M059J (cell line): Measurements from ENCODE around the gene TBL1XR1. TPM values are rescaled to one million over a fixed set of nuclear protein-coding genes. Genes with fewer than 3 reads are reported as not detected.
"Not testable (repeated sequence)": the region's sequence is repeated elsewhere in the genome, so short reads cannot be mapped to it uniquely, and the experiment has no call there.

ENCODE experiments used
- DNase-seq: peaks from one replicate; pipeline ENCODE4 v3.0.0-alpha.2; 2012; ENCODE audit warnings: low read depth
- total RNA-seq: library from RNA; depleted of rRNA; stranded (reverse); fragments of >200 nt; shearing (Covaris generic); gene quantifications from 2 replicates; pipeline ENCODE4 v1.2.3, GENCODE V29; 2014

TBL1XR1 gene
- total RNA-seq, 1 experiment from 2014 or later: 117 TPM

DNA sequence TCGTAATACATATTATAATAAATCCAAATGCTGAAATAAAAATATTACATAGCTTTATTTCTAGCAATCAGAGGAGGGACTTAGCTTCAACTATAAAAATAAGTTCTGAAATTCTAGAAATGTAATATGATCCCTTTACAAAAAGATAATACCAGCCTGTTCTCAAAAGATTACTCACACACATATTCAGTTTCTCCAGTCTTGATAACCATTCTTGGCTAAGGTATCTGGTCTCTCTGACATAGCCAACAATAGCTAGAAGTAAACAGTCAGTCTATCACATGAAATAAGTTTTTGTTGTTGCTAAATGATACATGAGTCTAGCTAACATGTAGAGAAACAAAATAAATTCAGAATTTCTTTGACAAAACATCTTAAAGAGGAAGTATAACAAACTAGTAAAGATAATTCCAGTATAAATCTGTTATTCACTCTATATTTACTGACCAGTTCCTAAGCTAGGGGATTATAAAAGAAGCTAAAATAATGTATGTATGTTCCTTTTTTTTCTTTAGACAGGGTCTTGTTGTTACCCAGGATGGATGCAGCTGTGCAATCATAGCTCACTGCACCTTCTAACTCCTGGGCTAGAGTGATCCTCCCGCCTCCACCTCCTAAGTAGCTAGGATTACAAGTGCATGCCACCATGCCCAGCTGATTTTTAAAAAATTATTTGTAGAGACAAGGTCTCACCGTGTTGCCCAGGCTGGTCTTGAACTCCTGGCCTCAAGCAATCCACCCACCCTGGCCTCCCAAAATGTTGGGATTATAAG, 170.6 kb downstream of the TBL1XR1 start:
- DNase-seq: peak; percentile 36

DNA sequence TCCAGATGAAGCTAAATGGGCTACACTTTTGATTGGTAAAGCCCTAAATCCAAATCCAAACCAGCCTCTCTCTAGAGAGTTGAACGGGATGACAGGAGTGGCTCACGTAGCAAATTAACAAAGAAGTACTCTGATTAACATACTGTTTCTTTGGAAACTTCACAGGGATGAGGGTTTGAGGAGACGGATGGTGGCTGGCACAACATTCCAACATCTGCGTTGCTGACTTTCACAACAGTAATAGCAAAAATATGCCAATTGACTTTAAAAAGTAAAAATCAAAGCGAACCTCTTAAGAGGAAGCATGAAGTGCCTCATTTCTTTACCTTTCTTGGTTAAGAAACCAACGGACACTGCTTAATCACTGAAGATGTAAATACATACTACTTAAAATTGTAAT, 181.4 kb downstream of the TBL1XR1 start:
- no peak for DNase-seq

DNA sequence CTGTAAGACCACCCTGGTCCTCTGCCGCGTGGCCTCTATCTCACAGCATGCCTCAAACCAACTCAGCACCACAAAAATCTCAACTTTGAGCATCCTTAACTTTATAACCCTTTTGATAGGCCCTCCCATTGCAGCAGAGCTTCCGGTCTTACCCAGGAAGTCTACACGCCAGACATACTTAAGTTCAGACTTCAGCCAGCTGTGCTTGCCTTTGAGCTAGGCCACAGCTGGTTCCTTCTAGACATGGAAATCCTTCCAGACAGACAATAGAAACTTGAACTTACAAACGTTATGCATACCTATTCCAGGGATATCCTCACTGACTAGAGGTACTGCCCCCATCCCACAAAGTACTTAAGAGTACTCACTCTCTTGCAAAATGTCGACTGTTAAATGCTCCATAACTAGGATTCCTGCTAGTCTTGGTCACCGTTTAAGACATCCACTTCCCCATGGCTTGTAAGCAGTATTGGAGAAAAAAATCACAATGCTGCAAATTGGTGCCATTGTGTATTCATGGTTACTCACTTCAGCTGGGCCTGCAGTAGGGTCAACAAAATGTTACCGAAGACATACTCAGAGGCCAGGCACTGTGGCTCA, 183.5 kb downstream of the TBL1XR1 start:
- DNase-seq: no peak

DNA sequence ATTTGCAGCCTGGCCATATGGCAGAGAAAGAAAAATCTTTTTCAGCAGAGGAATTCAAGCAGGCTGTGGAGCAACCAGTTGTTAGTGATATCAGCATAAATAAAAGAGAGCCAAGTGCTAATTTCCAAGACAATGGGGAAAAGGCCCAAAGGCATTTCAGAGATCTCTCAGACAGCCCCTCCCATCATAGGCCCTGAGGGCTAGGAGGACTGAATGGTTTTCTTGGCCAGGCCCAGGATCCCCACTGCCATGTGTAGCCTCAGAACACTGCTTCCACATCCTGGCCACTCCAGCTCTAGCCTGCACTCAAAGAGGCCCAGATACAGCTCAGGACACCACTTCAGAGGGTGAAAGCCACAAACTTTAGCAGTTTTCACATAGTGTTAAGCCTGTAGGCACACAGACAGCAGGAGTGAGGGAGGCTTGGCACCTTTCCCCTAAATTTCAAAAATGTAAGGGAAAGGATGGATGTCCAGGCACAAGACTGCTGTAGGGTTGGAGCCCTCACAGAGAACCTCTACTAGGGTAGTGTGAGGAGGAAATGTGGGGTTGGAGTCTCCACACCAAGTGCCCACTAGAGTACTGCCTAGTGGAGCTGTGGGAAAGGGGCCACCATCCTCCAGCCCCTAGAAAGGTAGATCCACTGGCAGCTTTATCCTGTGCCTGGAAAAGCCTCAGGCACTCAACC, 191.4 kb downstream of the TBL1XR1 start:
- peak; percentile 10 for DNase-seq

DNA sequence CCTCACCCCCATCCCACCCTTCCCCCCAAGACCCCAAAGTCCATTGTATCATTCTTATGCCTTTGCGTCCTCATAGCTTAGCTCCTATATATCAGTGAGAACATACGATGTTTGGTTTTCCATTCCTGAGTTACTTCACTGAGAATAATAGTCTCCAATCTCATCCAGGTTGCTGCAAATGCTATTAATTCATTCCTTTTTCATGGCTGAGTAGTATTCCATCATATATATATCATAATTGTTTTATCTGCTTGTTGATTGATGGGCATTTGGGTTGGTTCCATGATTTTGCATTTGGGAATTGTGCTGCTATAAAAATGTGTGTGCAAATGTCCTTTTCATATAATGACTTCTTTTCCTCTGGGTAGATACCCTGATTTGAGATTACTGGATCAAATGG, 197.1 kb downstream of the TBL1XR1 start:
- DNase-seq: not testable (repeated sequence)

DNA sequence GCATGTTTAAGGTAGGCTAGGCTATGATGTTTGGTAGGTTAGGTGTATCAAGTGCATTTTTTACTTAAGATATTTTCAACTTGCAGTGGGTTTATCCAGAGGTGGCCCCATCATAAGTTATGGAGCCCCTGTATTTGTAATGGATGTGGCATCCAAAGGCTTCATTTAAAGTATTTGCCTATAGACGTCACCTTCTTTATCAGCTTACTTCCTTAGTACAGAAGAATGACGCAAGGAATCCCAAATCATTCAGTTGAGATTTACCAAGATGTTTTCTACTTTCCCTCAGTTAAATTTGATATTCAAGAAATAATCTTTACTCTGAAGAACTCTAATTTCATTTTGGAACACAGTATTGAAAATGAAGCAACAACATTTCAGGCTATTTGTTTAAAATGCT, 201.3 kb downstream of the TBL1XR1 start:
- no peak for DNase-seq

DNA sequence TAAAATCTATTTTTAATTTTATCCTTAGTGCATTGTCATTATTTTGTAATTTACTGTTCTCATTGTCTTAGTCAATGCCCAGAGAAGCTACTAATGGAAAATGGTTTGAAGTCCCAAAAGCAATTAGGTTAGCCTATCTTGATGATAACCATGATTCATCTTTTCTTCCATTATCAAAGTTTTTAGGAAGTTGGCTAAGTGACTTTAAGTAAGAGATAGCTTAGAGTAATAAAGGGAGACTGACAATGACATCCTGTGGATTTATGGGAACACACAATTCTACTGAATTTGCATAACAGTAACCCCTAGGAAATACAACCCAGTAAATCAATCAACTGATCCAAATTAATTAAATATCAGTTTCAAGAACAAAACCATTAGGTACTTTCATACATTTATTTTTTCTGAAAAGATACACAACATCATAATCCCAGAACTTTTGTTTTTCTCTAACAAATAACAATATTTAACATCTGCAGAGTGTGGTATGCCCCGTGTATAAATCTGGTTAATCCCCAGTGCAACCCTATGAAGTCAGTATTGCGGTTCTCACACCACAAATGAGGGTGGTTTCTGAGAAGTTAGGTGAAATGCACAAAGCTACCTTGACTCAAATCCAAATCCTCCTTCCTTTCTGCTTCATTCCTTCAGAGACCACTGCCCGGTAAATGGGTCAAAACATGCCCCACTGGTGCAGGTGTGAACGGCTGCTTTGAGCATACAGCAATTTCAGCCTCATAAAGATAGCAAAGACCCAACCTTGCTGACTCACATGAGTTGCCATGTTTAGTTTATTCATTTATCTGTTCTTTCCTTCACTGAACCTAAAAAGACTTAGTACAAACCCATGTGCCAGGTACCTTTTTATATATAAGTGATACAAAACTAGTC, 202.1 kb downstream of the TBL1XR1 start:
- DNase-seq: no peak

DNA sequence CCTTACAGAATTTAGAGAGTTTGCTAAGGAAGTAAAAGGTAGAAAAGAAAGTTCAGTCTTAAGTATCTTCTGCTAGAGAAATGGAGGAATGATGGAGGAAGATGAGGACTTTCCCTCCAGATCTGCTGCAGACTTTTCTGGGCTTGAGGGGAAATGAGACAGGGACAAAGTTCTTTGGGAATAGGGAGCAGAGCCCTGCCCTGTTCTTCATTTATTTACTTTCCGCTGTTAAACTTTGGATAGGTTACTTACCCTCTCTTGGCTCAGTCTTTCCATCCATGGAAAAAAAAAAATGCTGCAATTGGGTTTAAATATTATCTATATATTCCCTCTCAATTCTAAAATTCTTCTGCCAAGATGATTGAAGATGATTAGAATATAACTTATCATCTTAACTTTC, 202.9 kb downstream of the TBL1XR1 start:
- DNase-seq: no peak

DNA sequence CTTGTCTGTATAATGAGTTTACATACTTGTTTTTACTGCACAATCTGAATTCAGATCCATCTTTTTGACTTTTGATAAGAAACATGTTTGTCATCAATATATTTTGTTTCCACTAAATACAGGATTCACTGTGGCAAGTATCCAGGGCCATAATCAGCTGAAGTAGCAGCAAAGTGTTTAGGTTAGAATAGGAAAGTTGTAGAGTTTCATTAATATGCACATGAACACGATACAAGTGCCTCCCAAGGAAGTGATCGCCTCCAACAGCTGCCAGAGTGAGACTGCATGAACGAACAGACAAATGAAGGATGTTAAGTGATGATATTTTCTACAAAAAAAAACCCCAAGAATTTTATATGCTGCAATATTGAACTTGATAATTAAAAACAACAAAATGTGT, 204.3 kb downstream of the TBL1XR1 start:
- DNase-seq: no peak

DNA sequence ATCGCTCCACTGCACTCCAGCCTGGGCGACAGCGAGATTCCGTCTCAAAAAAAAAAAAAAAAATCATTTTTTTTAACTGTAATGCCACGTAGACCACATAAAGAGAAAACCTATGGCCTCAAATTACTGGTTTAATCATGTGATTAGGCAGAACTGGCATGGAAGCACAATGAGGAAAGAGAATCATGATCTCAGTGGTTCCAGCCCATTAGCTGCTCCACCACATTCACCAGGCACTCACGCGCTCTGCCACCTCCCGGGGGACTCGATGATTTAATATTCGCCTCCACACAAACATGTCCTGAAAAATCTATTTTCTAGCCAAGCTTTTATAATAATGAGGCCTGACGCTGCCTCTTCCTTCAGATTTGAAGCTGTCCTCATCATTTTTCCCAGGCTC, 204.7 kb downstream of the TBL1XR1 start:
- no peak for DNase-seq

DNA sequence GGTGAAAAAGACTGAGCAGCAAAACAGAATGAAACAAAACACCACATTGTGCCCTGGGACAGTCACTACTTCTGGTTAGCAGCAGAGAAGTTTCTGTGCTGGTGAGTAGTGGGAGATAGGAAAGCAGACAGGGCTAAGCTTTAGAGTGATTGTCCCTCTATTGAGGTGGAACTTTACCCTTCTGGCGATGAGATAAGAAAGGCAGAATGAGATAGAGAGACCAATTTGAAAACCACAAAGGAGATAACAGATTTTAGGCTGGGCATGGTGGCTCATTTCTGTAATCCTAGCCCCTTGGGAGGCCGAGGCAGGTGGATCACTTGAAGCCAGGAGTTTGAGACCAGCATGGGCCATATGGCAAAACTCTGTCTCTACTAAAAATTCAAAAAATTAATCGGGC, 208.5 kb downstream of the TBL1XR1 start:
- DNase-seq: no peak

DNA sequence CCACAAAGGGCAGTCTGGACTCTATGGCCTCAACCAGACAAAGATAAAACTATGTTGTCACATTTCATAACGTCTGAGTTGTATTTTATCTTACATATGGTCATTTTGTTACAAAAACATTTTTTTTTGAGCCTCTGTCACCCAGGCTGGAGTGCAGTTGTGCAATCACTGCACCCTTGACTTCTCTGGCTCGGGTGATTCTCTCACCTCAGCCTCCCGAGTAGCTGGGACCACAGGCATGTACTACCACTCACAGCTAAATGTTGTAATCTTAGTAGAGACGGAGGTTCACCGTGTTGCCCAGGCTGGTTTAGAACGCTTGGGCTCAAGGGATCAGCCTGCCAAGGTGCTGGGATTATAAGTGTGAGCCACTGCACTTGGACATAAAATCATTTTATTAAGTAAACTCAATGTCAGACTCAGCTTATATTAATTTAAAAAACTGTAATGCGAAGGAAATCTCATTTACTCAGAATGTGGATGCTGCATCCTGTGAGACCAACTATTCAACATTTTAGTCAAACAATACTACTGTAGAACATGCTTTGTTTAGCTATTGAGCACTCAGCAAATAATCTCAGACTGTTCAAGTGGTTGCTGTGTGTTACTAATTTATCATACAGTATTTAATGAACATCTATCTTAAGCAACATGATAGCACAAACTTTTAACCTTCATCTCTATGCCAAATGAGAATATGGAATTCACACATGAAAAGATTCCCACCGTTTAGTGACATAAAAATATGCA, 209.2 kb downstream of the TBL1XR1 start:
- DNase-seq: peak; percentile 12

DNA sequence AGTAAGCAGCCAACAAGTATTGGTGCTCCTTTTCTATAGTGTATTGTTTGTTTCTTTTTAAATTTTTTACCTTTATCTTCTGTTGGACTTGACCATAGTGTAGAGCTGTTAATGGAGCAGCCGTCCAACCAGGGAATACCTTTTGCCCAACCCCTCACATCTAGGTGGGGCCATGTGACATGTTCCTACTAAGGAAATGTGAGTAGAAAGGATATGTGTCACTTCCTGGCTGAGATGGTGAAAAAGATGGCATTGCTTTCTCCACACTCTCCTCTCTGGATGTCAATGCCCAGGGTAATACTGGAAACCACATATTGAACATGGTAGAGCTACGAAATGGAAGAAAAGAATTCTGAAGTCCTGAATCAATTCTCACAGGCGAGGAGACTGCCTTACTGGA, 218.8 kb downstream of the TBL1XR1 start:
- DNase-seq: peak; percentile 51

DNA sequence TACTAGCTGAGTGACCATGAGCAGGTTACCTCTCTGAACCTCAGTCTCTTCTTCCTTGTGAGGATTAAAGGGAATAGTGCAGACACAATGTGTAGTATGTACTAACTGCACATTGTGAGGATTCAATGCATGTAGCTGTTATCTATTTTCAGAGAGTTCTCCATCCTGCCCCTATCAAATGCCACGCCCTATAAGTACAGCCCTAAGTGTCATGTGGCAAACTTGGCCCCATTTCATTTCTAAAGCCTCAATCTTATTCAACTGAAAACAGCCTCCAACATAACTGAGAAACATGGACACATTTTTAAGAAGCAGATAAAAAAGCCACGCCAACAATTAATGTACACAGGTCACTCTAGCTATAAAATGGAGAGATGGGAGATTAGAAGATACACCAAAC, 220.0 kb downstream of the TBL1XR1 start:
- DNase-seq: no peak

DNA sequence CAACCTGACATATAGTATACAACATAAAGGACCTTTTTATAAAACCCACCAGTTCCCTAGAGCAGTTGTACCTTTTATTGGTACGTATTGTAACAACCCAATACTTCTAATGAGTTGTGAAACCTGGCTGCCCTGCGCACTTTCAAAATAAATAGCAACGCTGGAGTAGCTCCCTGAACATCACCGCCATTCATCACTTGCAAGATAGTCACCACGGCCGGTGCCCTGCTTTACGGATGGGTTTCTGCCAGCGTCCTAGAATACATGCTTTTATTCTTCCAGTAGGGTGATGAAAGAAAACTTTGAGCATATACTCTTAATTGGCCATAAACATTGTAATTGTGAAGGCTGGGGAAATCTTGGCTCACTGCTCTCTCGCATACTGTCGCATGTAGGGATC, 220.7 kb downstream of the TBL1XR1 start:
- DNase-seq: no peak

DNA sequence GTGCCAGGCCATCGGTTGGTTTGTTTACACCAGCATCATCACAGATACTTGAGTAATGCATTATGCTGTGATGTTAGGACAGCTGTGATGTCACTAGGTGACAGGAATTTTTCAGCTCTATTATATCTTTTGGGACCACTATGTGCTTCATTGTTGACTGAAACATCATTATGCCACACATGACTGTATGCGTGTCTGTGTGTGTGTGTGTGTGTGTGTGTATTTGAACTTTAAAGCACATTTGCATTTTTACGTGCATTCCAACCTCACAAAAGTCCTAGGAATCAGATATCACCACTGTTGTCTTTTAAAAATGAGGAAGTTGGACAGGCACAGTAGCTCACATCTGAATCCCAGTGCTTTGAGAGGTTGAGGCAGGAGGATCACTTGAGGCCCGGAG, 223.0 kb downstream of the TBL1XR1 start:
- DNase-seq: peak; percentile 31

DNA sequence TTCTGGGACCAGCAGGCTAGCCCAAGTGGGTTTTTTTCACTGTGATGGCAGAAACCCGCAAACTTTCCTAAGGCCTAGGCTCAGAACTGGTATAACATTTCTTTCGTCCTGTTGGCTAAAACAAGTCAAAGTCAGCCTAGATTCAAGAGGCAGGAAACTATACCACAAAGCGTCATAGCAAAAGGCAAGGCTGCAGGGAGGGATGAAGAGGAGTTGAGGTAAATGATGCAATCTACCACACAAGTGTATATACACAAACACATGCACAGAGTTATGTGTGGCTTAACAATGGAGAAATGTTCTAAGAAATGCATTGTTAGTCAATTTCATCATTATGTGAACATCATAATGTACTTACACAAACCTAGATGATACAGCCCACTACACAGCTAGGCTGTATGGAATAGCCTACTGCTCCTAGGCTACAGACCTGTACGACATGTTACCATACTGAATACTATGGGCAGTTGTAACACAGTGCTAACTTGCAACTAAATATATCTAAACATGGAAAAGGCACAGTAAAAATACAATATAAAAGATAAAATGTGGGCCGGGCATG, 225.6 kb downstream of the TBL1XR1 start:
- no peak for DNase-seq

DNA sequence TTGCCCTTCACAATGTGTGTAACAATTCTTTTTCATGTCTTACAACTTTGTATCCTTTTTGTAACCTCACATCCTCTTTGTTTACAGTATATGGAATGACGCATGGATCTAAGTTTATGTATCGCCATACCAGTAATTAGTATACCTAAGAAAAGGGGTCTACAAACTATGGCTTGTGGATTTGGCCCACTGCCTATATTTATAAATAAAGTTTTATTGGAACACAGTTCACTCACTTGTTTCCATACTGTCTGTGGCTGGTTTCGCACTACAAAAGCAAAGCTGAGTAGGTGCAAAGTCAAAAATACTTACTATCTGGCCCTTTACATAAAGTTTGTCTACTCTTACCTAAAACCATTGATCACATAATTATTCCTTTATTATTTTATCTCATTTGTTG, 226.5 kb downstream of the TBL1XR1 start:
- DNase-seq: no peak

DNA sequence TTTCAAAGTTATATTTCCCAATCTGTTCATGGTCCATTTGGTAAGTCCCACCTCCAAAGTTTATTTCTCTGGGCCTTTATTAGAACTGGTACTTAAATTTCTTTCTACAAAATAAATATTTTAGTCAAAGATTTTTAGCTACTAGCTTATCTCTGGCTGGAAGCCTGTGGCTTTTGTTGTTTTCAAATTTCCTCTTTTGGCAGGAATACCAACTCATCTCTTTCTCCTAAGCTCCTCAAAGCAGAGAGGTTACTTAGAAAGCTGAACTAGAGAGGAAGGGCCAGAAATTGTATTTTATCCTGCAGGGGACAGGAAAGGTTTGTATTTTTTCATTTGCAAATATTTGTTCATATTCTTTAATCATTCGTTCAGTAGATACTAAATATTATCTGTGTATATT, 227.8 kb downstream of the TBL1XR1 start:
- DNase-seq: no peak
